Karpas-422 (cell line): ENCODE measurements around the gene TOPAZ1. TPM values are rescaled to one million over a fixed set of nuclear protein-coding genes. Genes with fewer than 3 reads are reported as not detected.

Experiments
- DNase-seq: peaks from one replicate; pipeline ENCODE4 v3.0.0-alpha.2; 2015
- H2AFZ ChIP-seq: fragments of 200-600 bp; sonication (generic); 2 replicates; pipeline ENCODE4 v1.6.1; 2014; ENCODE audit warnings: antibody characterized with exemption, low read length, mixed read lengths
- H3K27ac ChIP-seq: fragments of 200-600 bp; sonication (generic); 2 replicates; pipeline ENCODE4 v1.5.1; 2014; ENCODE audit warnings: mild to moderate bottlenecking, low read length, moderate library complexity
- H3K27me3 ChIP-seq: fragments of 200-600 bp; sonication (generic); 2 replicates; pipeline ENCODE4 v1.6.1; 2014; ENCODE audit warnings: low read length, mixed read lengths
- H3K36me3 ChIP-seq: fragments of 200-600 bp; sonication (generic); 2 replicates; pipeline ENCODE4 v1.6.1; 2014; ENCODE audit warnings: low read length, mixed read lengths; ENCODE audit not compliant: insufficient read depth
- H3K4me1 ChIP-seq: fragments of 200-600 bp; sonication (generic); 2 replicates; pipeline ENCODE4 v1.6.1; 2014; ENCODE audit warnings: mild to moderate bottlenecking, low read length, mixed read lengths
- H3K4me2 ChIP-seq: fragments of 200-600 bp; sonication (generic); 2 replicates; pipeline ENCODE4 v1.6.1; 2014; ENCODE audit warnings: low read length, low read depth, mild to moderate bottlenecking; ENCODE audit not compliant: poor library complexity, severe bottlenecking
- H3K4me3 ChIP-seq: fragments of 200-600 bp; sonication (generic); 2 replicates; pipeline ENCODE4 v1.5.1; 2014; ENCODE audit warnings: mild to moderate bottlenecking, antibody characterized with exemption, low read length, mixed read lengths
- H3K79me2 ChIP-seq: fragments of 200-600 bp; sonication (generic); 2 replicates; pipeline ENCODE4 v1.6.1; 2014; ENCODE audit warnings: mild to moderate bottlenecking, low read length, mixed read lengths
- H3K9ac ChIP-seq: fragments of 200-600 bp; sonication (generic); 2 replicates; pipeline ENCODE4 v1.6.0; 2014; ENCODE audit warnings: low read length
- H3K9me2 ChIP-seq: fragments of 200-600 bp; sonication (generic), shearing (Covaris generic); replicated peaks from 2 replicates; pipeline ENCODE4 v1.6.0; 2014; ENCODE audit warnings: mild to moderate bottlenecking, low read length, moderate library complexity; ENCODE audit not compliant: insufficient read depth
- H3K9me3 ChIP-seq: fragments of 300-700, 200-600 bp; sonication (generic); 2 replicates; pipeline ENCODE4 v1.6.1; 2014; ENCODE audit warnings: low read length, mixed read lengths
- H4K20me1 ChIP-seq: fragments of 200-600 bp; sonication (generic); 2 replicates; pipeline ENCODE4 v1.6.1; 2014; ENCODE audit warnings: mild to moderate bottlenecking, antibody characterized with exemption, low read length, low read depth; ENCODE audit not compliant: insufficient read depth
- total RNA-seq: library from RNA; depleted of rRNA; stranded (reverse); fragments of >200 nt; shearing (Covaris generic); gene quantifications from 2 replicates; pipeline ENCODE4 v1.2.3, GENCODE V29; 2014; ENCODE audit warnings: low replicate concordance

TOPAZ1 gene
- total RNA-seq, 1 experiment from 2014 or later, result not detected

DNA sequence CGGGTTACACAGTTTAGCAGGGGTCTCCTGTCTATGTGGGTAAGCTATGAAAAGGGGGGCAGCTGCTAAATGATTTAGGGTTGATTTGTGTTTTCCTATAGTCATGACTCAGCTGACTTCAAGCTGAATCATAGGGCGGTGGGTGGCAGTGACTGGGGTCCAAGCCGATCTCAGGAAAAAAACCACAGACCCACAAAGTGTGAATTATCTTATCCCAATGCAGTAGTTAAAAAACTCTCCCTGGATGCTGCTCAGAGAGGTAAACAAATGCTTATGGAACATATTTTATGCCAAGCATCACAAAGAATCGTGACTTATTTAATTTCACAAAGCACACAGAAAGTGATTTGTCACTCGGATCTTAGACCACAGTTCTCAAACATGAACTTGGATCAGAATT, 18.4 kb upstream of the TOPAZ1 start:
- Histone ChIP-seq H2AFZ (no peak overlapping the region), H3K27ac (no peak overlapping the region), H3K9me2 (no peaks in the 10 kb centered on the region), H3K9ac (no peak overlapping the region), H3K27me3 (0 out of 2 replicates have a peak, but pooled peaks cover 4% of the 10 kb centered on the region), H3K4me1 (peaks cover 39% of the 10 kb centered on the region), H3K79me2 (no peaks in the 10 kb centered on the region), H4K20me1 (no peaks in the 10 kb centered on the region), H3K9me3 (no peaks in the 10 kb centered on the region), H3K4me3 (no peak overlapping the region), H3K4me2 (peak overlapping the region; percentile 27), H3K36me3 (no peaks in the 10 kb centered on the region)
- DNase-seq, result no peak

- H3K4me2 ChIP-seq, result peak overlapping the region; percentile 27
- no peaks in the 10 kb centered on the region for H3K79me2 ChIP-seq
- no peak for DNase-seq
- H2AFZ ChIP-seq, result no peak overlapping the region
- peaks cover 39% of the 10 kb centered on the region for H3K4me1 ChIP-seq
- H3K9ac ChIP-seq, result no peak overlapping the region
- no peaks in the 10 kb centered on the region for H3K9me2 ChIP-seq
- no peak overlapping the region for H3K27ac ChIP-seq
- H3K36me3 ChIP-seq, result no peaks in the 10 kb centered on the region
- no peaks in the 10 kb centered on the region for H4K20me1 ChIP-seq
- H3K9me3 ChIP-seq, result no peaks in the 10 kb centered on the region
- no peak overlapping the region for H3K4me3 ChIP-seq
- H3K27me3 ChIP-seq, result 0 out of 2 replicates have a peak, but pooled peaks cover 4% of the 10 kb centered on the region
Measured at GRCh38 chr3:44224131-44224530, 17.6 kb upstream of the TOPAZ1 start.

DNA sequence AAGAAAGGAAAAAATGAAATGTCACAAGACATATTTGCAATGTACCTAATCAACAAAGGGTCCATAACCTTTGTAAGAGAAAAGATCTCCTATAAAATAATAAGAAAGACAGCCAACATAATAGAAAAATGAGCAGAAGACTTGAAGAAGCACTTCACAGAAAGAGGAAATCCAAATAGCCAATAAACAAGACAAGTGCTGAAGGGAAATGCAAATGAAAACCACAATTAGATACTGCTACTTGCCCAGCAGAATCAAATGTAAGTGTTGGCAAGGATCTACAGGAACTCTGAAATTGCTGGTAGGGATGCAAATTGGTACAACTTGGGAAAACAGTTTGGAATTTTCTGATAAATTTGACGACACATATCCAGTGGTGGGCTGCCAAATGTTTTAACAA, 15.1 kb upstream of the TOPAZ1 start:
- no peaks in the 10 kb centered on the region for H3K9me3 ChIP-seq
- H3K4me1 ChIP-seq, result peaks cover 39% of the 10 kb centered on the region
- H3K9ac ChIP-seq, result no peak overlapping the region
- no peaks in the 10 kb centered on the region for H3K9me2 ChIP-seq
- H4K20me1 ChIP-seq, result no peaks in the 10 kb centered on the region
- no peak overlapping the region for H3K4me3 ChIP-seq
- H2AFZ ChIP-seq, result no peak overlapping the region
- peak overlapping the region; percentile 44 for H3K4me2 ChIP-seq
- H3K79me2 ChIP-seq, result no peaks in the 10 kb centered on the region
- peak; percentile 47 for DNase-seq
- no peaks in the 10 kb centered on the region for H3K36me3 ChIP-seq
- 0 out of 2 replicates have a peak, but pooled peaks cover 4% of the 10 kb centered on the region for H3K27me3 ChIP-seq
- no peak overlapping the region for H3K27ac ChIP-seq

GRCh38 chr3:44227632-44228031, 14.1 kb upstream of the TOPAZ1 start:
- Histone ChIP-seq H3K9ac (no peak overlapping the region), H3K27ac (no peak overlapping the region), H3K4me1 (peaks cover 39% of the 10 kb centered on the region), H3K4me3 (no peak overlapping the region), H3K9me3 (no peaks in the 10 kb centered on the region), H3K9me2 (no peaks in the 10 kb centered on the region), H3K79me2 (no peaks in the 10 kb centered on the region), H3K36me3 (no peaks in the 10 kb centered on the region), H4K20me1 (no peaks in the 10 kb centered on the region), H3K4me2 (no peak overlapping the region), H3K27me3 (0 out of 2 replicates have a peak, but pooled peaks cover 4% of the 10 kb centered on the region), H2AFZ (no peak overlapping the region)
- no peak for DNase-seq

DNA sequence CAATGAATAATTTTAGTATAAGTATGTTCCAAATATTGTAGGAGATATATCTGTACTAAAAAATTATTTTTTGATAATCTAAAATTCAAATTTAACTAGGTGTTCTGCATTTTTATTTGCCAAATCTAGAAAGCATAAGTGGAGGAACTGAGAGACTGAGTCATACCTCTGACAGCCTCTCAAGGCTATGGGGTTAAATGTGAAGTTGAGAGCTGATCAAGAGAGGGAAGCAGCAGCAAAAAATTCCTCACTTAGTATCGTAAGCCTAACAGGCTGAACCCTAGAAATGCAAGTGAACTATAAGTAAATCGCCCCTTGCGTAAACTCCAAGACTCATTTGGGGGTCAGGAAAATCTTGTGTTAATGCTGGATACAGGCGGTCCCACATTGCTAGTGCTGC, 12.8 kb upstream of the TOPAZ1 start:
- Histone ChIP-seq H3K27ac (no peak overlapping the region), H3K9ac (no peak overlapping the region), H3K9me3 (no peaks in the 10 kb centered on the region), H2AFZ (no peak overlapping the region), H3K36me3 (no peaks in the 10 kb centered on the region), H3K4me2 (no peak overlapping the region), H3K9me2 (no peaks in the 10 kb centered on the region), H3K4me3 (no peak overlapping the region), H3K79me2 (no peaks in the 10 kb centered on the region), H4K20me1 (no peaks in the 10 kb centered on the region), H3K4me1 (peaks cover 29% of the 10 kb centered on the region), H3K27me3 (0 out of 2 replicates have a peak, but pooled peaks cover 4% of the 10 kb centered on the region)
- no peak for DNase-seq

GRCh38 chr3:44232407-44232806, 9.3 kb upstream of the TOPAZ1 start:
- Histone ChIP-seq H3K27me3 (no peaks in the 10 kb centered on the region), H3K27ac (no peak overlapping the region), H2AFZ (no peak overlapping the region), H3K9ac (no peak overlapping the region), H3K4me2 (no peak overlapping the region), H3K36me3 (no peaks in the 10 kb centered on the region), H4K20me1 (no peaks in the 10 kb centered on the region), H3K79me2 (no peaks in the 10 kb centered on the region), H3K4me1 (0 out of 2 replicates have a peak, but pooled peaks cover 3% of the 10 kb centered on the region), H3K9me3 (no peaks in the 10 kb centered on the region), H3K9me2 (no peaks in the 10 kb centered on the region), H3K4me3 (no peak overlapping the region)
- no peak for DNase-seq

- Histone ChIP-seq H3K9ac (no peak overlapping the region), H4K20me1 (no peaks in the 10 kb centered on the region), H3K27me3 (no peaks in the 10 kb centered on the region), H3K9me3 (no peaks in the 10 kb centered on the region), H3K27ac (no peak overlapping the region), H2AFZ (no peak overlapping the region), H3K4me3 (no peak overlapping the region), H3K9me2 (no peaks in the 10 kb centered on the region), H3K4me1 (0 out of 2 replicates have a peak, but pooled peaks cover 3% of the 10 kb centered on the region), H3K79me2 (no peaks in the 10 kb centered on the region), H3K36me3 (no peaks in the 10 kb centered on the region), H3K4me2 (no peak overlapping the region)
- no peak for DNase-seq
Measured at GRCh38 chr3:44234648-44235268, 6.9 kb upstream of the TOPAZ1 start.

DNA sequence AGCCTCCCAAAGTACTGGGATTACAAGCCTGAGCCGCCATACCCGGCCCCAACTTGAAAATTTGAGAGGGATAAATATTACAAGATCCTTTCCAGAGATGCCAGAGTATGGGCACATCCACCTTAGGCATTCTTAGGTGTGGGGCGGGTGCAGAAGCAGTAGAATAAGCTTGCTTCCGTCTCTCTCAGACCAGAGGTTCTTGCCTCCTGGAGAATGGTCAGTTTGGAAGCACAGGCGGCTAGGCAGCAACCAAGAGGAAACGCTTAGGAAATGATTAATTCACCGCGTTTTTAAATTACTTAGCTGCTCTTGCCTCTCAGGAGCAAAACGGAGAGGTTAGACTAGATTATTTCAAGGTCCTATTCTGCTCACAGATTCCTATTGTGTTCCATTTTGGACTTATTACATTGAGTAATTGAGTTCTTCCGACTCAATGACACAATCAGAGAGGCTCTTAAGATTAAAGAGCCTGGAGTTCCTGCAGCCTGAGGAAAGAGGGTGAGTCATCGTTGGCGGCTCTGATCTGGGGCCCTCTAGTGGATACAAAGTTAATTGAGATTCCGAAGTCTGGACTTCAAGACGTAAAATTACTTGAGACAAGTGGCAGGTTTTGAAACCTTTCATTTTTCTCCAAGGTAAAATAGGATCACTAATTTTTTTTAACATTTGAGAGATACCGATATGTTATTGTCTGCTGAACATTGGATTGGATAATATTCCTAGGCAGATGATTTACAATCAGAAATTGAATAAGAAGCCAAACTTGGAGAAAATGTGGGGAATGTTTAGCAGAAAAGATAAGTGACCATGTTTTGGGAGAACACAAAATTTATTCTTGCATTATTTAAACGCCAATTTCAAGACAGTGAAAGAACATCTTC, 5.8 kb upstream of the TOPAZ1 start:
- Histone ChIP-seq H3K36me3 (no peaks in the 10 kb centered on the region), H3K9me2 (no peaks in the 10 kb centered on the region), H3K79me2 (no peaks in the 10 kb centered on the region), H3K4me2 (peak overlapping the region; percentile 10), H3K9ac (no peak overlapping the region), H3K27me3 (no peaks in the 10 kb centered on the region), H3K27ac (no peak overlapping the region), H3K9me3 (no peaks in the 10 kb centered on the region), H3K4me1 (0 out of 2 replicates have a peak, but pooled peaks cover 3% of the 10 kb centered on the region), H4K20me1 (no peaks in the 10 kb centered on the region), H2AFZ (no peak overlapping the region; the same call in 1 of the 2 replicates), H3K4me3 (no peak overlapping the region)
- peak; percentile 89 for DNase-seq
